ENCODE results near the gene THAP8. TPM values are rescaled to one million over a fixed set of nuclear protein-coding genes. Genes with fewer than 3 reads are reported as not detected.

THAP8 gene
- total RNA-seq, 1 donor from 2014 or later: 6.0 TPM

- H3K4me3 Mint-ChIP-seq (ENCODE audit: unreplicated experiment): no peak overlapping the region
- Histone ChIP-seq H3K27me3 (ENCODE audit: insufficient read depth, low read length) (no peaks in the 10 kb centered on the region), H3K4me3 (ENCODE audit: insufficient read depth, low read depth, low read length) (no peak overlapping the region), H3K27ac (ENCODE audit: low read depth, low read length) (no peak overlapping the region), H3K4me2 (ENCODE audit: low read length) (no peak overlapping the region), H3K36me3 (ENCODE audit: insufficient read depth, low read length) (peaks cover 2% of the 10 kb centered on the region), H3K79me2 (ENCODE audit: insufficient read depth, low read length) (no peaks in the 10 kb centered on the region), H3K9me3 (ENCODE audit: insufficient read depth, low read depth, low read length) (no peaks in the 10 kb centered on the region), H4K20me1 (ENCODE audit: insufficient read depth, low read length) (no peaks in the 10 kb centered on the region), H2AFZ (ENCODE audit: low read depth, low read length) (no peak overlapping the region), H3K9ac (ENCODE audit: low read length) (no peak overlapping the region), H3K4me1 (ENCODE audit: insufficient read depth, low read length) (no peaks in the 10 kb centered on the region)
- H3K36me3 Mint-ChIP-seq (ENCODE audit: low read depth, unreplicated experiment): peaks cover 8% of the 10 kb centered on the region
- H3K27ac Mint-ChIP-seq (ENCODE audit: unreplicated experiment): no peak overlapping the region
- DNase-seq (ENCODE audit: low read depth): no peak
- H3K9me3 Mint-ChIP-seq (ENCODE audit: unreplicated experiment): no peaks in the 10 kb centered on the region
- no peaks in the 10 kb centered on the region for H3K4me1 Mint-ChIP-seq (ENCODE audit: low read depth, unreplicated experiment)
- no peak for TF ChIP-seq CTCF (IDR thresholded peaks at IDR 0.05; ENCODE audit: insufficient read depth, low read depth, low read length)
- TF ChIP-seq EZH2 (IDR thresholded peaks at IDR 0.05; ENCODE audit: insufficient read depth, low read length): no peak
- FAIRE-seq: no peak
- H3K27me3 Mint-ChIP-seq (ENCODE audit: low read depth, unreplicated experiment): peaks cover 5% of the 10 kb centered on the region
These were observed 27.8 kb upstream of the THAP8 start for GRCh38 chr19:36081894-36082293.

DNA sequence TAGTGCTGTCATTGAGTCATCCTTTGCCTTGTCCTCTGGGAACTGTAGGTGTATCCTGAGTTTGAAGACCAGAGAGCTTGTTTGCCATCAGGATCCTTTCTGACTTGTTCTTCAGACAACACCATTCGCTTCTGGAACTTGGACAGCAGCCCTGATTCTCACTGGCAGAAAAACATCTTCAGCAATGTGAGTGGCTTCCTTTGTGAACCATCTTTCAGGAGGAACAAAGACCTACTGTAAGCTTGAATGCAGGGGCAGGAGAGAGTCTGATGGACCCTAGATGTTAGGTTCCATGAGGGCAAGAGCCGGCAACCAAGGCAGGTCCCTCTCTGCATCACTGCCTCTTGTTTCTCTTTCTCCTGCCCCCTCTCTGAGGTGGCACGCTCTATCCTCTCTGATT, 27.3 kb upstream of the THAP8 start:
- Mint-ChIP-seq H3K27me3 (ENCODE audit: low read depth, unreplicated experiment) (peaks cover 5% of the 10 kb centered on the region), H3K9me3 (ENCODE audit: unreplicated experiment) (no peaks in the 10 kb centered on the region), H3K27ac (ENCODE audit: unreplicated experiment) (no peak overlapping the region), H3K36me3 (ENCODE audit: low read depth, unreplicated experiment) (peaks cover 7% of the 10 kb centered on the region), H3K4me1 (ENCODE audit: low read depth, unreplicated experiment) (no peaks in the 10 kb centered on the region), H3K4me3 (ENCODE audit: unreplicated experiment) (no peak overlapping the region)
- FAIRE-seq (no peak), DNase-seq (ENCODE audit: low read depth) (no peak)
- H3K27ac ChIP-seq (ENCODE audit: low read depth, low read length): no peak overlapping the region
- no peak overlapping the region for H3K9ac ChIP-seq (ENCODE audit: low read length)
- no peaks in the 10 kb centered on the region for H4K20me1 ChIP-seq (ENCODE audit: insufficient read depth, low read length)
- H3K36me3 ChIP-seq (ENCODE audit: insufficient read depth, low read length): peaks cover 2% of the 10 kb centered on the region
- H2AFZ ChIP-seq (ENCODE audit: low read depth, low read length): no peak overlapping the region
- H3K4me1 ChIP-seq (ENCODE audit: insufficient read depth, low read length): no peaks in the 10 kb centered on the region
- H3K4me3 ChIP-seq (ENCODE audit: insufficient read depth, low read depth, low read length): no peak overlapping the region
- TF ChIP-seq CTCF (IDR thresholded peaks at IDR 0.05; ENCODE audit: insufficient read depth, low read depth, low read length) (no peak), EZH2 (IDR thresholded peaks at IDR 0.05; ENCODE audit: insufficient read depth, low read length) (no peak)
- no peaks in the 10 kb centered on the region for H3K79me2 ChIP-seq (ENCODE audit: insufficient read depth, low read length)
- H3K9me3 ChIP-seq (ENCODE audit: insufficient read depth, low read depth, low read length): no peaks in the 10 kb centered on the region
- H3K4me2 ChIP-seq (ENCODE audit: low read length): no peak overlapping the region
- H3K27me3 ChIP-seq (ENCODE audit: insufficient read depth, low read length): no peaks in the 10 kb centered on the region

DNA sequence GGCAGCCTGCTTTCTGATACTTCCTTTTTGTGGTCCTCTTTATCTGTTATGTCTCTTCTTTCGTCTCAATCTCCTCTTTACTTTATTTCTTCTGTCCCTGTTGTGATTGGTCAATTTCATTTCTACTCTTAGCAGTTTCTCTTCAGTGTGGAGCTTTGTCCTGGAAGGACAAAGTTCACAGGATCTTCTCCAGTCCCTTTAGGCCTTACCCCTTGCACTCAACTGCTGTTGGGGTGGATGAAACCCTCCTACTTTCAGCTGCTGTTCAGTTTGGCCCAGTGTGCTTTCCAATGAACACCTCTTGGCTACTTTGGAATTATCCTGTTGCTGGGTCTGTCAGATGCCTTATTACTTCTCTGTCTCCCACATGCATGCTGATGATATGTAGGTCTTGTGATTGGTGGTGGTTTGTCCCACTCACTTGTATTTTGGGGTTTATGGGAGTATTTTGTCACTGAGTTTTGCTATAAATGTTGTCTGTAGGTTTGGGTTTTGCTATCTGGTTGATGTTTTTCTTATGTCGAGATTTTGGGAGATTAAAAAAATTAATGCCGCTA, 25.4 kb upstream of the THAP8 start:
- Histone ChIP-seq H3K79me2 (ENCODE audit: insufficient read depth, low read length) (no peaks in the 10 kb centered on the region), H4K20me1 (ENCODE audit: insufficient read depth, low read length) (no peaks in the 10 kb centered on the region), H3K4me2 (ENCODE audit: low read length) (no peak overlapping the region), H3K27me3 (ENCODE audit: insufficient read depth, low read length) (no peaks in the 10 kb centered on the region), H3K9me3 (ENCODE audit: insufficient read depth, low read depth, low read length) (no peaks in the 10 kb centered on the region), H3K4me3 (ENCODE audit: insufficient read depth, low read depth, low read length) (no peak overlapping the region), H3K9ac (ENCODE audit: low read length) (no peak overlapping the region), H3K4me1 (ENCODE audit: insufficient read depth, low read length) (no peaks in the 10 kb centered on the region), H3K27ac (ENCODE audit: low read depth, low read length) (no peak overlapping the region), H2AFZ (ENCODE audit: low read depth, low read length) (no peak overlapping the region), H3K36me3 (ENCODE audit: insufficient read depth, low read length) (peaks cover 4% of the 10 kb centered on the region)
- H3K27me3 Mint-ChIP-seq (ENCODE audit: low read depth, unreplicated experiment): peaks cover 5% of the 10 kb centered on the region
- no peaks in the 10 kb centered on the region for H3K9me3 Mint-ChIP-seq (ENCODE audit: unreplicated experiment)
- H3K36me3 Mint-ChIP-seq (ENCODE audit: low read depth, unreplicated experiment): peaks cover 7% of the 10 kb centered on the region
- FAIRE-seq (no peak), DNase-seq (ENCODE audit: low read depth) (no peak)
- no peaks in the 10 kb centered on the region for H3K4me1 Mint-ChIP-seq (ENCODE audit: low read depth, unreplicated experiment)
- no peak overlapping the region for H3K4me3 Mint-ChIP-seq (ENCODE audit: unreplicated experiment)
- TF ChIP-seq EZH2 (IDR thresholded peaks at IDR 0.05; ENCODE audit: insufficient read depth, low read length) (no peak), CTCF (IDR thresholded peaks at IDR 0.05; ENCODE audit: insufficient read depth, low read depth, low read length) (no peak)
- H3K27ac Mint-ChIP-seq (ENCODE audit: unreplicated experiment): peak overlapping the region; percentile 81

All from astrocyte (in vitro differentiated cells and primary cell).